Gastroesophageal sphincter (tissue), 3 donors: ENCODE measurements around the gene GASK1B.

Experiments
- EP300 ChIP-seq: sonication (generic); formaldehyde crosslinking; IDR thresholded peaks from one replicate; pipeline ENCODE4 v1.6.1; 2017; ENCODE audit warnings: antibody characterized with exemption, mild to moderate bottlenecking
- TF ChIP-seq, protein P1 (sequence below), 4 experiments: fragments of 200-600 bp in 2 of 4; fragments of 450-650 bp in 2 of 4; sonication (generic) in 1 of 4; IDR thresholded peaks; one replicate each; pipeline ENCODE4 v1.5.1; 2017 to 2019; ENCODE audit warnings: antibody characterized with exemption in 4 of 4, mild to moderate bottlenecking in 2 of 4, moderate library complexity in 2 of 4

DNA sequence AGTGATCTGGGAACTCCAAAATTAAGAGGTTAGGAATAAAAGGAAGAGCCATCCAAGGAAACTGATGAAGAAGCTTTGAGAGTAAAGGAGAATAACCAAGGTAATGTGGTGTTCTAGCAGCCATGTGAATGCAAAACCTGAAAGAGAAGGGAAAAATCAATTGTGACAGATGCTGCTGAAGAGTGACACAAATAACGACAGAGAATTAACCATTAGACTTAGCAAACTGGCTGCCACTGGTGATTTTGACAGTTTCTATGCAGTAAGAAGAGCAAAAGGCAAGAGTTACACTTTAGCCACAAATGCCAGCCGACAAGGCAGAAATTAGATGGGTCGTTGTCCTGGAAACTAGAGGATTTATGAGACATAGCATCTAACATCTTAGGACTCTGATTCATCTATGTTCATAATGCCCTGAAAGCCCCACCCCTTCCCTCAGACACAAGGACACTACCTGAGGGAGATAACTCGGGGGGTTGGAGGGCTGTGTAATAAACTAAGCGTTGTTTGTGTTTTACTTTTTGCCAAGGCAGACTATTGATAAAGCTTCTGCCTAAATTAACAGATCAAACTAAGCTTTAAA is 24.5 kb upstream of the GASK1B start:
- TF ChIP-seq EP300, result no peak
- TF ChIP-seq, protein P1, sequence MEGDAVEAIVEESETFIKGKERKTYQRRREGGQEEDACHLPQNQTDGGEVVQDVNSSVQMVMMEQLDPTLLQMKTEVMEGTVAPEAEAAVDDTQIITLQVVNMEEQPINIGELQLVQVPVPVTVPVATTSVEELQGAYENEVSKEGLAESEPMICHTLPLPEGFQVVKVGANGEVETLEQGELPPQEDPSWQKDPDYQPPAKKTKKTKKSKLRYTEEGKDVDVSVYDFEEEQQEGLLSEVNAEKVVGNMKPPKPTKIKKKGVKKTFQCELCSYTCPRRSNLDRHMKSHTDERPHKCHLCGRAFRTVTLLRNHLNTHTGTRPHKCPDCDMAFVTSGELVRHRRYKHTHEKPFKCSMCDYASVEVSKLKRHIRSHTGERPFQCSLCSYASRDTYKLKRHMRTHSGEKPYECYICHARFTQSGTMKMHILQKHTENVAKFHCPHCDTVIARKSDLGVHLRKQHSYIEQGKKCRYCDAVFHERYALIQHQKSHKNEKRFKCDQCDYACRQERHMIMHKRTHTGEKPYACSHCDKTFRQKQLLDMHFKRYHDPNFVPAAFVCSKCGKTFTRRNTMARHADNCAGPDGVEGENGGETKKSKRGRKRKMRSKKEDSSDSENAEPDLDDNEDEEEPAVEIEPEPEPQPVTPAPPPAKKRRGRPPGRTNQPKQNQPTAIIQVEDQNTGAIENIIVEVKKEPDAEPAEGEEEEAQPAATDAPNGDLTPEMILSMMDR (IDR thresholded peaks at IDR 0.05), result no peak
